ENCODE data around the gene SKOR1. TPM values are rescaled to one million over a fixed set of nuclear protein-coding genes. Genes with fewer than 3 reads are reported as not detected.

The SKOR1 gene
- total and polyA plus RNA-seq, 9 donors: 0.05 to 1.2 (median 0.88) TPM

DNA sequence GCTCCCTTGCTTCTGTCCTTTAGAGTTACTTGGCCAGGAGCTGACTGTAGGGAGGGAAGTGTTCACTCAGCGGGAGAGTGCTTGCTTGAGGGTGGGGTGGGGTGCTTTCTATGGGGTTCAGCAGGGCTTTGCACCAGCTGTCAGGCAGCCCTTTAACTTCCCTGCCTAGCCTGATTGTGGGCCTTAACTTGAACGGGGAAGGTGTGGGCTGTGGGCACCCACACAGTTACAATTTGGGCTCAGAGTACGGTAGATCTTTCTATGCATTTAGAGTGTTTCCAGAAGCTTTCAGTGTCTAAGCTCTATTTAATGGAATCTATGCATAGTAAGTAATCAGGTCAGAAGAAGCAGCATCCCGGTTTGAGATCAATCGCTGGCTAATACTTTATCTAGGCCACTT, 48.2 kb upstream of the SKOR1 start:
- no peak for TF ChIP-seq EP300 (IDR thresholded peaks at IDR 0.05)
- TF ChIP-seq, protein P1, sequence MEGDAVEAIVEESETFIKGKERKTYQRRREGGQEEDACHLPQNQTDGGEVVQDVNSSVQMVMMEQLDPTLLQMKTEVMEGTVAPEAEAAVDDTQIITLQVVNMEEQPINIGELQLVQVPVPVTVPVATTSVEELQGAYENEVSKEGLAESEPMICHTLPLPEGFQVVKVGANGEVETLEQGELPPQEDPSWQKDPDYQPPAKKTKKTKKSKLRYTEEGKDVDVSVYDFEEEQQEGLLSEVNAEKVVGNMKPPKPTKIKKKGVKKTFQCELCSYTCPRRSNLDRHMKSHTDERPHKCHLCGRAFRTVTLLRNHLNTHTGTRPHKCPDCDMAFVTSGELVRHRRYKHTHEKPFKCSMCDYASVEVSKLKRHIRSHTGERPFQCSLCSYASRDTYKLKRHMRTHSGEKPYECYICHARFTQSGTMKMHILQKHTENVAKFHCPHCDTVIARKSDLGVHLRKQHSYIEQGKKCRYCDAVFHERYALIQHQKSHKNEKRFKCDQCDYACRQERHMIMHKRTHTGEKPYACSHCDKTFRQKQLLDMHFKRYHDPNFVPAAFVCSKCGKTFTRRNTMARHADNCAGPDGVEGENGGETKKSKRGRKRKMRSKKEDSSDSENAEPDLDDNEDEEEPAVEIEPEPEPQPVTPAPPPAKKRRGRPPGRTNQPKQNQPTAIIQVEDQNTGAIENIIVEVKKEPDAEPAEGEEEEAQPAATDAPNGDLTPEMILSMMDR (IDR thresholded peaks at IDR 0.05): no peak
- TF ChIP-seq POLR2A (IDR thresholded peaks at IDR 0.05): no peak
- 82 to 88% (median 84%) methylated on average over 5 of the region's 5 CpGs for WGBS, 3 donors
- no peak for DNase-seq
- H3K9me3 ChIP-seq: no peaks in the 10 kb centered on the region
- intact Hi-C loops (cut with DNase I): no loop called here
- H3K27me3 ChIP-seq: no peaks in the 10 kb centered on the region
- no peak overlapping the region for H3K4me3 ChIP-seq
- no peaks in the 10 kb centered on the region for H3K36me3 ChIP-seq
- no peak overlapping the region for H3K27ac ChIP-seq
- H3K4me1 ChIP-seq (ENCODE audit: insufficient read depth): no peaks in the 10 kb centered on the region

- intact Hi-C loops (cut with DNase I): no loop called here
- H3K4me3 ChIP-seq: no peak overlapping the region
- WGBS, 3 donors: 85 to 92% (median 89%) methylated on average over 2 of the region's 2 CpGs
- H3K36me3 ChIP-seq: no peaks in the 10 kb centered on the region
- no peaks in the 10 kb centered on the region for H3K9me3 ChIP-seq
- DNase-seq: no peak
- TF ChIP-seq POLR2A (IDR thresholded peaks at IDR 0.05) (no peak), EP300 (IDR thresholded peaks at IDR 0.05) (no peak)
- TF ChIP-seq, protein P1 (IDR thresholded peaks at IDR 0.05): no peak
- H3K27me3 ChIP-seq: no peaks in the 10 kb centered on the region
- no peaks in the 10 kb centered on the region for H3K4me1 ChIP-seq (ENCODE audit: insufficient read depth)
- H3K27ac ChIP-seq: no peak overlapping the region
Measured at GRCh38 chr15:67777773-67778172, 47.5 kb upstream of the SKOR1 start.

GRCh38 chr15:67778968-67779548, 46.3 kb upstream of the SKOR1 start:
- Histone ChIP-seq H3K4me3 (no peak overlapping the region), H3K27me3 (no peaks in the 10 kb centered on the region), H3K9me3 (no peaks in the 10 kb centered on the region), H3K27ac (no peak overlapping the region), H3K4me1 (ENCODE audit: insufficient read depth) (no peaks in the 10 kb centered on the region), H3K36me3 (no peaks in the 10 kb centered on the region)
- WGBS, 3 donors: 60 to 70% (median 66%) methylated on average over 5 of the region's 5 CpGs
- no peak for DNase-seq
- TF ChIP-seq EP300 (IDR thresholded peaks at IDR 0.05) (no peak), POLR2A (IDR thresholded peaks at IDR 0.05) (no peak)
- TF ChIP-seq, protein P1 (IDR thresholded peaks at IDR 0.05): no peak
- intact Hi-C loops (cut with DNase I): no loop called here

- TF ChIP-seq POLR2A (IDR thresholded peaks at IDR 0.05) (no peak), EP300 (IDR thresholded peaks at IDR 0.05) (no peak)
- TF ChIP-seq, protein P1 (IDR thresholded peaks at IDR 0.05): no peak
- Histone ChIP-seq H3K9me3 (no peaks in the 10 kb centered on the region), H3K27me3 (no peaks in the 10 kb centered on the region), H3K4me1 (ENCODE audit: insufficient read depth) (no peaks in the 10 kb centered on the region), H3K36me3 (no peaks in the 10 kb centered on the region), H3K4me3 (no peak overlapping the region), H3K27ac (no peak overlapping the region)
- intact Hi-C loops (cut with DNase I): no loop called here
- WGBS, 3 donors: 89 to 94% (median 92%) methylated on average over 6 of the region's 6 CpGs
- DNase-seq: no peak
Measured at GRCh38 chr15:67779549-67780111, 45.7 kb upstream of the SKOR1 start.
